HG03565 (cell line): Measurements from ENCODE around the gene DTX3L.
"Not testable (repeated sequence)": the region's sequence is repeated elsewhere in the genome, so short reads cannot be mapped to it uniquely, and the experiment has no call there.

Experiments
- ATAC-seq: cut with Tn5 transposase; IDR thresholded peaks from one replicate; pipeline ENCODE4 v1.9.1; 2021; ENCODE audit warnings: mild to moderate bottlenecking, moderate library complexity; ENCODE audit not compliant: unreplicated experiment

Gene DTX3L

GRCh38 chr3:122560680-122561079 lies 3.5 kb upstream of the DTX3L start:
- ATAC-seq: peak; percentile 39

DNA sequence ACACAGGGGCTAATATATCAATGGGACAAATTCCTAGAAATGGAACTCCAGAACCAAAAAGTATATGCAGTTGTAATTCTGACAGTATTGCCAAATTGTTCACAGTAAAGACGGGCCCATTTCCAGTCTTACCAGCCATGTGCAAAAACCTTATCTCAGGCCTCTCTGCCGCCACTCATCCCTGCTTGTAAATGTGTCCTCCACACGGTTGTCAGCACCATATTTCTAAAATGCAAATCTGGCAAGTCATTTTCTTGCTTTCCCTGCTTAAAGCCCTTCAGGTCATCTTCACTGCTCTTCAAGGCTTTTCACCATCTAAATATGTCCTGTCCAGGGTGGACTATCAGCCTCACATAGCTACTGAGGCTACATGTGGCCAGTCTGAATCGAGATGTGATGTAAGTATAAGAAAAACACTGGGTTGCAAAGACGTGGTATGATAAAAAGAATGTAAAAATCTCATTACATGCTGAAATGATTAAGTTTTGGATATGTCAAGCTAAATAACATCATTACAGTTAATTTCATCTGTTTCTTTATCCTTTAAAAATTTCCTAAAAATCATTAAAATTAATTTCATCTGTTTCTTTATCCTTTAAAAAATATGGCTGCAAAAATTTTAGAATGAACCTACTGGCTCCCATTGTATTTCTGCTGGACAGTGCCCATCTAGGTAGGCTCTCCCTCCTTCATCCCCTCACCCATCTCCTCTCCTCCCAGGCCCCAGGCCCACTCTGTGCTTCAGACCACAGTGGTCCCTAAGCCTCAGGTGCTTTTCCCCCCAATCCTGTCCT lies 1.0 kb upstream of the DTX3L start:
- no peak for ATAC-seq

DNA sequence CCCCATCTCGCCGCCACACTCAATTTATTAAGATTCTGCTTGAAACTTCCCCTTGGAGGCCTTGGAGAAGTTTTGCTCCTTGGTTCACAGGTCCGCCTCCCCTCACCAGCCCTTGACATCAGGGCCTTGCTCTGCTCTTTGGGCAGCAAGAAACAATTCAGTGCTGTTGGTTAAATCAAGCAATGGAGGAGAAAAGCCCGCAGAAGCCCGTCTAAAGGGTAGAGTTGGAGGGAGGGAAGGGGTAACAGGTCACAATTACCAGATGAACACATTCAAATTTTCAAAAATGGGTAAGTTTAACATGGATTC lies 467 bp upstream of the DTX3L start:
- ATAC-seq: no peak

GRCh38 chr3:122568131-122568530 lies 4.0 kb downstream of the DTX3L start:
- not testable (repeated sequence) for ATAC-seq

DNA sequence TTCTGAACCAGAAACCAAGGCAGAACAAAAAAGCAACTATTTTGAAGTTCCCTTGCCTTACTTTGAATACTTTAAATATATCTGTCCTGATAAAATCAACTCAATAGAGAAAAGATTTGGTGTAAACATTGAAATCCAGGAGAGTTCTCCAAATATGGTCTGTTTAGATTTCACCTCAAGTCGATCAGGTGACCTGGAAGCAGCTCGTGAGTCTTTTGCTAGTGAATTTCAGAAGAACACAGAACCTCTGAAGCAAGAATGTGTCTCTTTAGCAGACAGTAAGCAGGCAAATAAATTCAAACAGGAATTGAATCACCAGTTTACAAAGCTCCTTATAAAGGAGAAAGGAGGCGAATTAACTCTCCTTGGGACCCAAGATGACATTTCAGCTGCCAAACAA lies 4.6 kb downstream of the DTX3L start:
- ATAC-seq: no peak

DNA sequence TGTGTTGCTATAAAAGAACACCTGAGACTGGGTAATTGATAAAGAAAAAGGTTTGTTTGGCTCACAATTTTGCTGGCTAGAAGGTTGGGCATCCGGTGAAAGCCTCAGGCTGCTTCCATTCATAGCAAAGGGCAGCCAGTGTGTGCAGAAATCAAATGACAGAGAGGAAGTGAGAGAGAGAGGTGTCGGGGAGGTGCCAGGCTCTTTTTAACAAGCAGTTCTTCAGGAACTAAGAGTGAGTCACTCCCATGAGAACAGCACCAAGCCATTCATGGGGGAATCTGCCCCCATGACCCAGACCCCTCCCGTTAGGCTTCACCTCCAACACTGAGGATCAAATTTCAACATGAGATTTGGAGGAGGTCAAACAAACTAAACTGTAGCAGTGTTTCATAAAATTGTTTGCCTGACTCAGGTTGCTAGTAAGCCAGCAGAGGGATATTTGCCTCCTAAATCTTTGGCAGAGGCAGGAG lies 8.8 kb downstream of the DTX3L start:
- no peak for ATAC-seq

GRCh38 chr3:122576174-122576940 lies 12.2 kb downstream of the DTX3L start:
- peak; percentile 76 for ATAC-seq

- ATAC-seq: no peak
Observed at GRCh38 chr3:122577409-122578031, 13.4 kb downstream of the DTX3L start, which contains the start of gene PARP15. Gene PARP15 (plus strand): TSS chr3:122577650. CDS start chr3:122577668, 18 bp downstream.

- ATAC-seq: no peak
Observed at GRCh38 chr3:122578069-122578740, 14.1 kb downstream of the DTX3L start.

DNA sequence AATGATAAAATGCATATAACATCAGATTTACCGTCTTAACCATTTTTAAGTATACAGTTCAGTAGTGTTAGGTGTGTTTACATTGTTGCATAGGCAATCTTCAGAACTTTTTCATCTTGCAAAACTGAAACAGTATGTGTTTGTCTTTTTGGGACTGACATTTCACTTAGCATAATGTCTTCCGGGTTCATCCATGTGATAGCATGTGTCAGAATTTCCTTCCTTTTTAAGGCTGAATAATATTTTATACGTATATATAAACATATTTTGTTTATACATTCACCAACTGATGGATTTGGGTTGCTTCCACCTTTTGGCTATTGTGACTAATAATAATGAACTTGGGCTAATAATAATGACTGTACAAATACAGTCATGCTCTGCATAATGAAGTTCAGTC lies 16.3 kb downstream of the DTX3L start:
- no peak for ATAC-seq

DNA sequence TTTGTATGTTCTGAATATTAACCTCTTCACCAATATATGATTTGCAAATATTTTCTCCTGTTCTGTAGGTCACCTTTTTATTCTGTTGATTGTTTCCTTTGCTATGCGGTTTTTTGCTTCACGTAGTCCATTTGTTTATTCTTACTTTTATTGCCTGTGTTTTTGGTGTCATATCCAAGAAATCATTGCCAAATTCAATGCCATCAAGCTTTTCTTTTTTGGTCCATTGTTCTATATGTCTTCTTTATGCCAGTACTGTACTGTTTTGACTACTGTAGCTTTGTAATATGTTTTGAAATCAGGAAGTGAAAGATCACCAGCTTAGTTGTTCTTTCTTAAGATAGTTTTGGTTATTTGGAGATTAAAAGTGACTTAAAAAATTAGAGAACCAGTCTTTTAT lies 17.5 kb downstream of the DTX3L start:
- ATAC-seq: no peak

DNA sequence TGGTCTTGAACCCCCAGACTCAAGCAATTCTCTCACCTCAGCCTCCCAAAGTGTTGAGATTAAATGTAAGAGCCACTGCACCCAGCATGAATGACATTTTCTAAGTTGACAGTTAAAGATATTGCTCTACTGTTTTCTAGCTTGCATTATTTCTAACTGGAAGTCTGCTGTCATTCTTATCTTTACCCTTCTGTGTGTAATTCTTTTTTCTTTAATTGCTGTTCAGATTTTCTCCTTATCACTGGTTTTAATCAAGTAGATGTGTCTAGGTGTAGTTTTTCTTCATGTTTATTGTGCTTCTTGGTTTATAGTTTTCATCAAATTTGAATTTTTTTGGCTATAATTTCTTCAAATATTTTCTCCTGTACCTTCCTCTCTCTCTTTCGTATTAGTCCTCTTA lies 18.3 kb downstream of the DTX3L start:
- ATAC-seq: no peak

DNA sequence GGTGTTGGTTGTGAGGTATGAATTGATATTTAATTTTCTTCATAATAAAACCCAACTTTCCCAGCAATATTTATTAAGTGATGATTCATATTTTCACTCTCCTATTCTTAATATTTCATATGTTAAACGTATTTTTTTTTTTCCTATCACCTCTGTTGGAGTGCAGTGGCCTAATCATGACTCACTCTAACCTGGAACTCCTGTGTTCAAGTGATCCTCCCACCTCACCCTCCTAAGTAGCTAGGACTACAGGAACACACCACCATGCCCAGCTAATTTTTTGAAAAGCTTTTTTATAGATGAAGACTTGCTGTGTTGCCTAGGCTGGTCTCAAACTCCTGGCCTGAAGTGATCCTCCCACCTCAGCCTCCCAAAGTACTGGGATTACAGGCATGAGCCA lies 22.0 kb downstream of the DTX3L start:
- ATAC-seq: no peak

GRCh38 chr3:122586773-122587485 lies 22.8 kb downstream of the DTX3L start:
- no peak for ATAC-seq

DNA sequence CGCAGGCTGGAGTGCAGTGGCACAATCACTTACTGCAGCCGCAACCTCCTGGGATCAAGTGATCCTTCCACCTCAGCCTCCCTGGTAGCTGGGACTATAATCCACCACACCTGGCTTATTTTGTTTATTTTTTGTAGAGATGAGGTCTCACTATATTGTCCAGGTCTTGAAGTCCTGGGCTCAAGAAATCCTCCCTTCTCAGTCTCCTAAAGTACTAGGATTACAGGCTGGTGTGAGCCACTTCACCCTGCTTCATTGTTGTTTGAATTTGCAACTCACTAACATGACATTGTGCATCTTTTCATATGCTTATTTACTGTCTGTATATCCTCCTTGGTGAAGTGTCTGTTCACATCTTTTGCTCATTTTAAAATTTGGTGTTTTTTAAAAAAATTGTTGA lies 23.4 kb downstream of the DTX3L start:
- ATAC-seq: no peak

- peak; percentile 54 for ATAC-seq
Observed at GRCh38 chr3:122589297-122589696, 25.2 kb downstream of the DTX3L start.

GRCh38 chr3:122590610-122591009 lies 26.5 kb downstream of the DTX3L start:
- ATAC-seq: no peak

- no peak for ATAC-seq
Observed at GRCh38 chr3:122594025-122594424, 29.9 kb downstream of the DTX3L start.

DNA sequence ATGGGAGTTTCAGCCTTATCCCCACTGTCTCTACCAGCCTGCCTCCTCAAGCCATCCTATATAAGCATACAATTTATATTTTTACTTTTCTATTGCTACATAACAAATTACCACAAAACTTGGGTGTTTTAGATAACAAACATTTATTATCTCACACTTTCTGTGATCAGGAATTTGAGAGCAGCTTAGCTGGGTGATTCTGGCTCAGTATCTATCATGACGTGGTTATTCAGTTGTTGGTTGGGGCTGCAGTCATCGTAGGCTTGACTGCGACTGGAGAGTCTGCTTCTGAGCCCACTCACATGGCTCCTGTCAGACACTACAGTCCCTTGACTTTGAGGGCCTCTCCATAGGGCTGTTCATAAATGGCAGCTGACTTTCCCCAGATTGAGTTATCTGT lies 34.0 kb downstream of the DTX3L start:
- ATAC-seq: no peak

DNA sequence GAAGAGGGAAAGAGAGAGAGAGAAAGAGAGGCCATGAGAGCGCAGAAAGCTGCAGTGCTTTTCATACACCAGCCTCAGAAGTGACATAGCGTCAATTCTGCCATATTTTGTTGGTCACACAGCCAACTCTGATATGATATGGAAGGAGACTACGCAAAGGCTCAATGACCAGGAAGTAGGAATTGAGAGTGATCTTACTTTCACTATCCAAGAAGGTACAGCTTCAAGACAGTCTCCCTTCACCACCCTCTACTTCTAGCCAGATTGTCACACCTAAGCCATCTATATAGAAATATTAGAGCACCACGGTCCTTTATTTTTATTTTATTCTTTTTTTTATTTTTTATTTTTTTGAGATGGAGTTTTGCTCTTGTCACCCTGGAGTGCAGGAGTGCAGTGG lies 34.4 kb downstream of the DTX3L start:
- no peak for ATAC-seq
